T-helper 17 cell (primary cell): ENCODE results near the gene ACSM6. TPM values are rescaled to one million over a fixed set of nuclear protein-coding genes. Genes with fewer than 3 reads are reported as not detected.

Experiments
- ATAC-seq: fragments of 150-1000 bp; cut with Tn5 transposase; 2 replicates; pipeline ENCODE4 v1.10.0; 2021; ENCODE audit warnings: mild to moderate bottlenecking, moderate library complexity
- DNase-seq, 3 donors: peaks; one replicate each; pipeline versions ENCODE4 v3.0.0 to v3.0.0-alpha.2; 2020 to 2021
- H3K9me3 ChIP-seq: one replicate; pipeline ENCODE4 v1.7.0; 2013; ENCODE audit warnings: low read length, mild to moderate bottlenecking; ENCODE audit not compliant: control insufficient read depth, poor library complexity, severe bottlenecking
- H3K27ac Mint-ChIP-seq: one replicate; pipeline ENCODE4 v1.8.0; 2022; ENCODE audit warnings: mild to moderate bottlenecking, moderate library complexity, mixed read lengths
- H3K27me3 Mint-ChIP-seq: one replicate; pipeline ENCODE4 v1.8.0; 2022; ENCODE audit warnings: mixed read lengths
- H3K36me3 Mint-ChIP-seq: one replicate; pipeline ENCODE4 v1.8.0; 2022; ENCODE audit warnings: low read depth, mixed read lengths
- H3K4me1 Mint-ChIP-seq: one replicate; pipeline ENCODE4 v1.8.0; 2022; ENCODE audit warnings: mild to moderate bottlenecking, mixed read lengths
- H3K4me3 Mint-ChIP-seq: one replicate; pipeline ENCODE4 v1.8.0; 2022; ENCODE audit warnings: mild to moderate bottlenecking, moderate library complexity, mixed read lengths
- total RNA-seq, 4 donors: library from RNA in 2 of 4; stranded (reverse) in 2 of 4; gene quantifications; one replicate each; pipeline ENCODE4 v1.2.3 and lab custom pipeline; 2022 to 2026

The ACSM6 gene, protein sequence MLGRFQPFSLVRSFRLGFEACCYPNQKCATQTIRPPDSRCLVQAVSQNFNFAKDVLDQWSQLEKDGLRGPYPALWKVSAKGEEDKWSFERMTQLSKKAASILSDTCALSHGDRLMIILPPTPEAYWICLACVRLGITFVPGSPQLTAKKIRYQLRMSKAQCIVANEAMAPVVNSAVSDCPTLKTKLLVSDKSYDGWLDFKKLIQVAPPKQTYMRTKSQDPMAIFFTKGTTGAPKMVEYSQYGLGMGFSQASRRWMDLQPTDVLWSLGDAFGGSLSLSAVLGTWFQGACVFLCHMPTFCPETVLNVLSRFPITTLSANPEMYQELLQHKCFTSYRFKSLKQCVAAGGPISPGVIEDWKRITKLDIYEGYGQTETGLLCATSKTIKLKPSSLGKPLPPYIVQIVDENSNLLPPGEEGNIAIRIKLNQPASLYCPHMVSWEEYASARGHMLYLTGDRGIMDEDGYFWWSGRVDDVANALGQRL
- total RNA-seq (not detected), total RNA-seq (lab: John Stamatoyannopoulos, UW) (0 reads per million in 2 donors)

DNA sequence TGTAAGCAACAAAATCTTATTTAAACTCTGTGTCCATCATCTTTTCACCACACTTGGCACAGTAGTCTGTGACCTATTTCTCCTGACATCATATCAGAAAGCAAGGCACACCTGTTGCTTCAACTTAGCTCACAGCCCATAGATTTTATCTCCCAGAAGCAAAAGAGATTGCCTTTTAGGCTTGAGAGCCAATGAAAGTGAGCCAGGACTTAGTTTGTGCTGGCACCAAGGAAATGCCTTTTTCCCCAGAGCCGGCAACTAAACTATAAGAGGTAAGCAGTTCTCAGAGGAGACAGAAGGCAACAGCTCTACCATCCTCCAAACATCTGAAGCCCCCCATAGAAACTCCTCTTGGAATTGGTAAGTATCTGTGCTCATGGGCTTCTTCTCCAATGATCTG, at the start of gene ACSM6:
Gene ACSM6, plus strand, starts transcription at position 295 of the 400 bp plus-strand sequence. CDS start 248 bp downstream, outside the sequence.
- no peak within 1 kb of the TSS for H3K4me3 Mint-ChIP-seq
- H3K9me3 ChIP-seq = no peaks in the 10 kb centered on the region
- peaks cover 6% of the 10 kb centered on the region for H3K27me3 Mint-ChIP-seq
- ATAC-seq = no peak
- H3K27ac Mint-ChIP-seq = no peak within 1 kb of the TSS
- H3K36me3 Mint-ChIP-seq = no peaks in the 10 kb centered on the region
- DNase-seq = no peak
- H3K4me1 Mint-ChIP-seq = no peaks in the 10 kb centered on the region

- no peak for DNase-seq
- Mint-ChIP-seq H3K27me3 (no peaks in the 10 kb centered on the region), H3K4me3 (no peak overlapping the region), H3K36me3 (peaks cover 3% of the 10 kb centered on the region), H3K27ac (no peak overlapping the region), H3K4me1 (no peaks in the 10 kb centered on the region)
- no peaks in the 10 kb centered on the region for H3K9me3 ChIP-seq
- no peak for ATAC-seq
These were observed 25.3 kb upstream of the ACSM6 start for GRCh38 chr10:95168694-95169093.

GRCh38 chr10:95169522-95169921, 24.5 kb upstream of the ACSM6 start:
- H3K27me3 Mint-ChIP-seq = no peaks in the 10 kb centered on the region
- no peaks in the 10 kb centered on the region for H3K4me1 Mint-ChIP-seq
- no peaks in the 10 kb centered on the region for H3K9me3 ChIP-seq
- H3K4me3 Mint-ChIP-seq = no peak overlapping the region
- H3K27ac Mint-ChIP-seq = no peak overlapping the region
- no peak for DNase-seq
- no peaks in the 10 kb centered on the region for H3K36me3 Mint-ChIP-seq
- ATAC-seq = no peak

- no peaks in the 10 kb centered on the region for H3K9me3 ChIP-seq
- Mint-ChIP-seq H3K27ac (no peak overlapping the region), H3K4me1 (no peaks in the 10 kb centered on the region), H3K27me3 (no peaks in the 10 kb centered on the region), H3K4me3 (no peak overlapping the region), H3K36me3 (no peaks in the 10 kb centered on the region)
- ATAC-seq = no peak
- DNase-seq = no peak
These were observed 23.2 kb upstream of the ACSM6 start for GRCh38 chr10:95170790-95171189.

GRCh38 chr10:95171336-95171735, 22.7 kb upstream of the ACSM6 start:
- Mint-ChIP-seq H3K27me3 (no peaks in the 10 kb centered on the region), H3K4me3 (no peak overlapping the region), H3K4me1 (no peaks in the 10 kb centered on the region), H3K27ac (no peak overlapping the region), H3K36me3 (no peaks in the 10 kb centered on the region)
- no peaks in the 10 kb centered on the region for H3K9me3 ChIP-seq
- no peak for DNase-seq
- ATAC-seq = no peak

GRCh38 chr10:95172851-95173250, 21.2 kb upstream of the ACSM6 start:
- no peaks in the 10 kb centered on the region for H3K27me3 Mint-ChIP-seq
- H3K4me3 Mint-ChIP-seq = no peak overlapping the region
- ATAC-seq = no peak
- no peak overlapping the region for H3K27ac Mint-ChIP-seq
- no peaks in the 10 kb centered on the region for H3K4me1 Mint-ChIP-seq
- no peak for DNase-seq
- no peaks in the 10 kb centered on the region for H3K9me3 ChIP-seq
- no peaks in the 10 kb centered on the region for H3K36me3 Mint-ChIP-seq

DNA sequence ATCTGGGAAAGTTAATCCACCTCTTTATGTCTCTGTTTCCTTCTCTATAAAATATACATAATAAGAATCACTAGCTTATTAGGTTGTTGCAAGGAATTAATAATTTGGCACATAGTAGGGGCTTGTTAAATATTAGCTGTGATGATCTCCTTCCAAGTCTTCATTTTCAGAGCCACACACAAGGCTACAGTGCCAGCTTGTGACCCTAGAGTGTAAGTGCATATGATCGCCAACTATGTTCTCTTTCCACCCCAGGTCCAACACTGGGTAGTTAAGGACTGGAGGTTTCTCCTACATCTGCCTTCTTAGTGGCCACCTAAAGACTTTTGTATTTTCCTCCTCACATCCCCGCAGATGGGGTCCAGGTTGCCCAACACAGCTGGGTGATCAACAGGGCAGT, 17.9 kb upstream of the ACSM6 start:
- Mint-ChIP-seq H3K4me3 (no peak overlapping the region), H3K27ac (no peak overlapping the region), H3K27me3 (no peaks in the 10 kb centered on the region), H3K36me3 (no peaks in the 10 kb centered on the region), H3K4me1 (no peaks in the 10 kb centered on the region)
- ATAC-seq = no peak
- no peak for DNase-seq
- no peaks in the 10 kb centered on the region for H3K9me3 ChIP-seq

DNA sequence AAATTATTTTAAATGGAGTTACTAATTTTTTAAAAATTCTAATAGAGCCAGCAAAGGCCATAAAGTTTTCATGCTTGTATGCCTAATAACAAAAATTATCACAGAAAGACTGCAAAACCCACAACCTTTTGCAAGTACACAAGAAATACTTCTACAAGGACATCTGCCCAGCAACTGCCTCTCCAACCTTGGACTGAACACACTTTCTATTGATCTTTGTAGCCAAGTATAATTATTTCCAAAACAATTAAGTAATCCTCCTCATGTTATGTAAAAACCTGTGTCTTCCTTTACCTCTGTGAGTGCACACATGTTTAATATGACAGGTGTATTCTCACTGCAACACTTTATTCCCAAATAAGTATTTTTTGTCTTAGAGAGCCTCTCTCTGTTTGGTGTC, 16.6 kb upstream of the ACSM6 start:
- H3K9me3 ChIP-seq = no peaks in the 10 kb centered on the region
- peaks cover 8% of the 10 kb centered on the region for H3K27me3 Mint-ChIP-seq

GRCh38 chr10:95178266-95178665, 15.8 kb upstream of the ACSM6 start:
- DNase-seq (no peak), ATAC-seq (no peak)
- Mint-ChIP-seq H3K27ac (no peak overlapping the region), H3K36me3 (no peaks in the 10 kb centered on the region), H3K4me1 (no peaks in the 10 kb centered on the region), H3K27me3 (peaks cover 8% of the 10 kb centered on the region), H3K4me3 (no peak overlapping the region)
- no peaks in the 10 kb centered on the region for H3K9me3 ChIP-seq

More for the DNA sequence above, 16.6 kb upstream of the ACSM6 start:
- Mint-ChIP-seq H3K4me1 (no peaks in the 10 kb centered on the region), H3K36me3 (no peaks in the 10 kb centered on the region), H3K27ac (no peak overlapping the region), H3K4me3 (no peak overlapping the region)
- ATAC-seq (no peak), DNase-seq (no peak)

GRCh38 chr10:95178797-95179196, 15.2 kb upstream of the ACSM6 start:
- ATAC-seq (no peak), DNase-seq (no peak)
- no peaks in the 10 kb centered on the region for H3K9me3 ChIP-seq
- no peaks in the 10 kb centered on the region for H3K4me1 Mint-ChIP-seq
- H3K27ac Mint-ChIP-seq = no peak overlapping the region
- peaks cover 8% of the 10 kb centered on the region for H3K27me3 Mint-ChIP-seq
- no peak overlapping the region for H3K4me3 Mint-ChIP-seq
- no peaks in the 10 kb centered on the region for H3K36me3 Mint-ChIP-seq

DNA sequence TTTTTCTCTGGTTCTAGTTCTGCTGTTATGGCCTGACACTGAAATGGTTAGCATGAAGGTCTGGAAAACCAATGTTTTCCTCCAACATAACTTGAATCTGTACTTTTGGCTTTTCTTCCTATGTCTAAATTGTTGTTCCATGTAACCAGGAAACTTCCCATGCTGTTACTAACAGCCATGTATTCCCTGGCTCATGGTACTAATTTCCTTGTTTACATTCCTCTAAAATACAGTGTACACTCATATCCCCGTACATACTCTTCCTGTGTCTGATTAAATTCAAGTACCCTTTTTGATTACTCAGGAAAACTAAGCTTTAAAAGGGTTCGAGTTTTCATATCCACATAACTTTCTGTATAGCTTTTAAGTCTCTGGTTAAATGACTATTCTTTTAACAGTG, 12.3 kb upstream of the ACSM6 start:
- Mint-ChIP-seq H3K4me1 (peaks cover 3% of the 10 kb centered on the region), H3K27me3 (peaks cover 22% of the 10 kb centered on the region), H3K27ac (no peak overlapping the region), H3K4me3 (no peak overlapping the region), H3K36me3 (no peaks in the 10 kb centered on the region)
- H3K9me3 ChIP-seq = no peaks in the 10 kb centered on the region
- no peak for ATAC-seq
- no peak for DNase-seq

DNA sequence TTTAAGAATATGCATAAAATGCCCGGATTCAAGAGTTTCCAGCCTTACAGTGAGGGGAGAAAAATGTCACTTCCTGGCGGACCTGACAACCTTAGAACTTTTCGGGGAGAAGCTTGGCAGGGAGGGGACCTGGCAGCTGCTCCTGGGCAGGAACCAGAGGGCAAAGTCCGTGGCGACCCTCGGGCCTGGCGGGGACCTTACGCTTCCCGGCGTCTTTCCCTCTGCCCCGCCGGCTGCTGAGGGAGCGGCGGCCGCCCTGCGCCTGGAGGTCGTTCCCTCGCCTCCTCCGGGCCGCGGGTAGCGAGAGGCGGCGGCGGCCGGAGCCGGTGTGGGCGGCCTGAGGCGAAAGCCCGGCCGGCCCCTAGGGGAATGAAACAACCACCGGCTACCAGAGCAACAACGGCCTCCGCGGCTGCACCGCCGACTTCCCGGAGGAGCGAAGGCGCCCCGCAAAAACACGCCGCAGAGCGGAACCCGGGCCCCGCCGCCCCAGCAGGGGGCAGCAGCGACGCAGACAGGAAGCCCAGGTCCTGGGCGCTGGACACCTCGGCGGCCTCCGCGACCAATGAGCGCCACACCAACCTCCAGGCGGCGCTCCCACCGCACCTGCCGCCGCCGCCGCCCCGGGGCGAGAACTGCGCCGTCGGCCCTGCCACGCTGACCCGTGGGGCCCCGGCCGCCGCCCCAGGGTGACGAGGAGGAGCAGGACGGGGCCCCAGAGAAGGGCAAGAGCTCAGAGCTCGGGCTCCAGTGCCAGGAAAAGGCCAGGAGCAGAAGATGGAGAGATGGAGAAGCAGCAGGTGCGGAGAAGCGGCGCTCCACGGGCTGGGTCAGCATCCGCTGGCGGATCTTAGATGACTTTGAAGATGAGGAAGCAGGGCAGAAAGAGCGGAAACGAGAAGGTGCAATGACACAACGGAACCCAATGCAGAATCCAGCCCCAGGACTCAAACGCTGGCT, 10.5 kb upstream of the ACSM6 start:
- DNase-seq (peak in 2 of 3 donors; percentile 25 to 41), ATAC-seq (peak; percentile 91)
- no peaks in the 10 kb centered on the region for H3K9me3 ChIP-seq
- Mint-ChIP-seq H3K36me3 (no peaks in the 10 kb centered on the region), H3K27ac (no peak overlapping the region), H3K4me3 (peak overlapping the region; percentile 60), H3K27me3 (peaks cover 22% of the 10 kb centered on the region), H3K4me1 (peaks cover 3% of the 10 kb centered on the region)

DNA sequence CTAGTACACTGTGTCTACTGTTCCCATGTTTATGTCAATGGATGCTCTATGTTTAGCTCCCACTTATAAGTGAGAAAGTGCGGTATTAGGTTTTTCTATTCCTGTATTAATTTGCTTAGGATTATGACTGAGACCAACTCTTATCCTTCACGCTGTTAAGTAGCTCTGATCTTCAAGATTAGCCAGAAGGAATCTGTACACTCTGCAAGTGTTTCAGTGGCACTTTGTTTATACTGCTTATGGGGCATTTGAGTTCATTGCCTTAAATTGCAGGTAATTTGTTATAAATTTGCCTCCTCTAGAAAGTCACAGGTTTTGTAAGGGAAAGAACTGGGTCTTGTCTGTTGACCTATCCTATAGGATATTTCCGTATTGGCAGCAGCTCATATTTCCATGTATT, 6.4 kb upstream of the ACSM6 start:
- H3K9me3 ChIP-seq = no peaks in the 10 kb centered on the region
- H3K27me3 Mint-ChIP-seq = peaks cover 19% of the 10 kb centered on the region
- ATAC-seq (no peak), DNase-seq (no peak)
- peaks cover 3% of the 10 kb centered on the region for H3K4me1 Mint-ChIP-seq
- H3K4me3 Mint-ChIP-seq = no peak overlapping the region
- H3K36me3 Mint-ChIP-seq = no peaks in the 10 kb centered on the region
- H3K27ac Mint-ChIP-seq = no peak overlapping the region
